Stimulated activated CD8-positive, alpha-beta memory T cell treated with anti-CD3 and anti-CD28 coated beads, Interleukin-12 subunit alpha, Interleukin-12 subunit beta, amount 100 ng/mL, for 4 hours (primary cell): Measurements from ENCODE around the gene TTC39C.
"Not testable (repeated sequence)": the region's sequence is repeated elsewhere in the genome, so short reads cannot be mapped to it uniquely, and the experiment has no call there.

Source experiments
- DNase-seq: peaks from one replicate; pipeline ENCODE4 v3.0.0-alpha.2; 2020; ENCODE audit warnings: low read depth

Gene TTC39C

GRCh38 chr18:24138409-24138788 lies 123.8 kb downstream of the TTC39C start:
- DNase-seq: no peak

- peak; percentile 47 for DNase-seq
Measured at GRCh38 chr18:24138789-24139616, 124.4 kb downstream of the TTC39C start, which contains the start of gene CABYR. TSS of gene CABYR (plus strand) at chr18:24139062. CDS start at chr18:24143115, 4,053 bp downstream.

- DNase-seq: no peak
Measured at GRCh38 chr18:24140697-24141096, 126.1 kb downstream of the TTC39C start.

- DNase-seq: no peak
Measured at GRCh38 chr18:24142376-24142775, 127.8 kb downstream of the TTC39C start.

- DNase-seq: not testable (repeated sequence)
Measured at GRCh38 chr18:24149591-24149990, 135.0 kb downstream of the TTC39C start.

- DNase-seq: no peak
Measured at GRCh38 chr18:24153397-24153796, 138.8 kb downstream of the TTC39C start.

- DNase-seq: no peak
Measured at GRCh38 chr18:24157855-24158254, 143.3 kb downstream of the TTC39C start.

- no peak for DNase-seq
Measured at GRCh38 chr18:24160086-24160485, 145.5 kb downstream of the TTC39C start.

GRCh38 chr18:24161304-24161703 lies 146.8 kb downstream of the TTC39C start:
- no peak for DNase-seq

- no peak for DNase-seq
Measured at GRCh38 chr18:24168496-24168895, 153.9 kb downstream of the TTC39C start.

- DNase-seq: no peak
Measured at GRCh38 chr18:24170360-24170759, 155.8 kb downstream of the TTC39C start.

GRCh38 chr18:24173997-24174396 lies 159.4 kb downstream of the TTC39C start:
- DNase-seq: no peak

- no peak for DNase-seq
Measured at GRCh38 chr18:24176727-24177416, 162.3 kb downstream of the TTC39C start.

GRCh38 chr18:24177499-24178133 lies 163.1 kb downstream of the TTC39C start:
- DNase-seq: no peak

- no peak for DNase-seq
Measured at GRCh38 chr18:24180048-24180447, 165.5 kb downstream of the TTC39C start.

GRCh38 chr18:24181806-24182205 lies 167.3 kb downstream of the TTC39C start:
- no peak for DNase-seq
